ENCODE data around the gene C1orf50.

C1orf50 gene

DNA sequence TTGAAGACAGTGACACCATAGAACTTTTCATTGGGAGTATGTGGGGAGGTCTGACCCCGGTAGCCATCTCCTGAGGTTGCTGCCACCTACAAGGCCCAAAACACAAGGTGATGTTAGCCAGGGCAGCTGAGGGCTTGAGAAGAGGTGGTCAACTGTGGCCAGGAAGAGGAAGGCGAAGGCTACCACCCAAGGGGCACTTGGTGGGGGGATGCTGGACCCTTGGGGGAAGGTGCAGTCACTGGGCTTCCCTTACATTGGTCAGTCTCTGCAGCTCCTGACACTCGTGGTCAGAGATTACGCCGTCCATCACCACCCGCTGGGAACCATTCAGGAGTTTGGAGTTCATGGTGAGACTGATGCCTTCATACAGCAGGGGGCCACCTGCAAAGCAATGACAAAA is 14.8 kb upstream of the C1orf50 start:
- TF ChIP-seq, protein P1, sequence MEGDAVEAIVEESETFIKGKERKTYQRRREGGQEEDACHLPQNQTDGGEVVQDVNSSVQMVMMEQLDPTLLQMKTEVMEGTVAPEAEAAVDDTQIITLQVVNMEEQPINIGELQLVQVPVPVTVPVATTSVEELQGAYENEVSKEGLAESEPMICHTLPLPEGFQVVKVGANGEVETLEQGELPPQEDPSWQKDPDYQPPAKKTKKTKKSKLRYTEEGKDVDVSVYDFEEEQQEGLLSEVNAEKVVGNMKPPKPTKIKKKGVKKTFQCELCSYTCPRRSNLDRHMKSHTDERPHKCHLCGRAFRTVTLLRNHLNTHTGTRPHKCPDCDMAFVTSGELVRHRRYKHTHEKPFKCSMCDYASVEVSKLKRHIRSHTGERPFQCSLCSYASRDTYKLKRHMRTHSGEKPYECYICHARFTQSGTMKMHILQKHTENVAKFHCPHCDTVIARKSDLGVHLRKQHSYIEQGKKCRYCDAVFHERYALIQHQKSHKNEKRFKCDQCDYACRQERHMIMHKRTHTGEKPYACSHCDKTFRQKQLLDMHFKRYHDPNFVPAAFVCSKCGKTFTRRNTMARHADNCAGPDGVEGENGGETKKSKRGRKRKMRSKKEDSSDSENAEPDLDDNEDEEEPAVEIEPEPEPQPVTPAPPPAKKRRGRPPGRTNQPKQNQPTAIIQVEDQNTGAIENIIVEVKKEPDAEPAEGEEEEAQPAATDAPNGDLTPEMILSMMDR (IDR thresholded peaks at IDR 0.05; ENCODE audit: unreplicated experiment in 3 of 3), result no peak
- Mint-ChIP-seq H3K36me3 (ENCODE audit: low read depth) (peaks cover 86% of the 10 kb centered on the region), H3K27me3 (ENCODE audit: low read depth) (peaks cover 3% of the 10 kb centered on the region), H3K27ac (no peak overlapping the region), H3K4me1 (peaks cover 4% of the 10 kb centered on the region), H3K4me3 (no peak overlapping the region), H3K9me3 (peaks cover 11% of the 10 kb centered on the region)

DNA sequence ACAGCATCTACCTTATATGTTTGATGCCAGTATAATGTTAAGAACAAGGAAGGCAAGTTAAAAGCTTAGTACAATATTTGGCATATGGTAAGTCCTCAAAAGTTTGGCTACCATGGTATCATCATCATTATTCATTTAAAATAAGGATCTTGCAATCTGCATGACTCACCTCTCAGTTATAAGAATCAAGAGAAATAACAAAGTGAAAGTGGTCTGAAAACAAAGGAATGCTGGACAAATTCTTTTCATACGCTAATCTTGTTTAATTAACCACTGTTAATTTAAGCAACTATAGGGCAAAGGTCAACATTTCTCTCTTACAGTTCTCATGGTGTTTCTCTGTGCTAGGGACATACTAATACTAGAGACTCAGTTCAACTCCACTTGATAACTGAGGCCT is 14.0 kb upstream of the C1orf50 start:
- Mint-ChIP-seq H3K27me3 (ENCODE audit: low read depth) (peaks cover 3% of the 10 kb centered on the region), H3K27ac (no peak overlapping the region), H3K36me3 (ENCODE audit: low read depth) (peaks cover 87% of the 10 kb centered on the region), H3K4me1 (peaks cover 4% of the 10 kb centered on the region), H3K9me3 (peaks cover 11% of the 10 kb centered on the region), H3K4me3 (no peak overlapping the region)
- TF ChIP-seq, protein P1 (IDR thresholded peaks at IDR 0.05; ENCODE audit: unreplicated experiment in 3 of 3), result no peak

DNA sequence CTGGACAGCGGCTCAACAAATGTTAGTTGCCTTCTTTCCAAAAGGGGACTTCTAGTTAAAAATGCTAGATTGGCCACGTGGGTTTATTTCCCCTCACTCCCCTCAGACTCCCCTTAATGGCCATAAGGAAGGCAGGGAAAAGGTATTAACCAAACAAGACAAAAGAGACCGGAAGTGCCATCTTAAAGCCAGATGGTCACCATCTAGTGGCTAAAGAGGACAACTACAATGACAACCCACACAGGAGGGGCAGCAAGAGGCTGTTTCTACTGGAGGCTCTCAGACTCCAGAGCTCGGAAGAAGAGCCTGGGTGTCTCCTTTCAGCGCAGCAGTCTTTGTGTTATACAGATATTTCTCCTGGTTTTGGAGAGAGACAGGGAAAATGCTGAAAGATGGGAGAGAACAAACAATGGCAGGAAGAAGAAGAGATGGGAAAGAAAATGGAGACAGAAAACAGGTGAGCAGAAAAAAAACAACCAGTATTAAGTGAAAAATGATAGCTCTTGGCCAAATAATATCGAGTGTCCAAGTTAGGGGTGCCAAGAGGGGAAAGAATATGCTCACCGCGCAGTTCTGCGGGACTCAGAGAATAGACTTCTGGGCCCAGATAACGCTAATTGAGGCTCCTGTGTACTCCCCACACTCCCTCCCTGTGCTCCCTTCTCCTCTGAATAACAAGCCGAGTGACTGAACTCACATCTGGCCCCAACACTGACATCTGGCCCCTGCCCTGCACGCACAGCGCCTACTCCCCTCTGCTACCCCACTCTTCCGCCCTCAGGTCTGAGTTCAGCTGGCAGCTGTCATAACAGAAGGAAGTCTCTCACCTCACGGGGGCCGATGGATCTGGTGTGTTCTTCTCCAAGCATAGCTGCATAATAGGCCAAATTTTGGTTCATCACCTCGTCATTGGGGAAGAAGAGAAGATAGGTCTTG is 9.8 kb upstream of the C1orf50 start:
- peaks cover 4% of the 10 kb centered on the region for H3K4me1 Mint-ChIP-seq
- peak overlapping the region; percentile 3 to 77 (median 34) for H3K27ac Mint-ChIP-seq
- peak overlapping the region in 1 of 3 experiments; percentile 43 for H3K4me3 Mint-ChIP-seq
- TF ChIP-seq, protein P1 (IDR thresholded peaks at IDR 0.05; ENCODE audit: unreplicated experiment in 3 of 3), result peak; percentile 64 to 73 (median 66)
- peaks cover 3% of the 10 kb centered on the region for H3K9me3 Mint-ChIP-seq
- H3K36me3 Mint-ChIP-seq (ENCODE audit: low read depth), result peaks cover 75% of the 10 kb centered on the region
- H3K27me3 Mint-ChIP-seq (ENCODE audit: low read depth), result no peaks in the 10 kb centered on the region

DNA sequence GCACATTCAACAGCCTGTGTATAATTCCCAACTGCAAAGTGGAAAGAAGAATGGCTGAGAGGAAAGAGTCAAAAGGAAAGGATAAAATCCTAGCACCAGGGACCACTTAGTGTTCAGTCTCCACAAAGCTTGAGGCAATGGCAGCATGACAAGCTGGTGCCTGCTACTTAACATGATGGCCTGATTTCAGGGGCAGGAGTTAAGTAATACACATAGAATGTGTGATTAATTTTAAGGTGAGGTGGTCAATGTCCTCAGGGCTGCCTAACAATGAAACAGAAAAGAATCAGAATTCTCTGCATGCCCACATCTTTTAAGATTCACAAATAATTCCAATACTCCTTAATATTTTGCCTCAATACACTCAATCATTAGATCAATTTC is 9.2 kb upstream of the C1orf50 start:
- H3K9me3 Mint-ChIP-seq, result no peaks in the 10 kb centered on the region
- peaks cover 73% of the 10 kb centered on the region for H3K36me3 Mint-ChIP-seq (ENCODE audit: low read depth)
- H3K27me3 Mint-ChIP-seq (ENCODE audit: low read depth), result no peaks in the 10 kb centered on the region
- peak overlapping the region in 1 of 3 experiments; percentile 32 for H3K27ac Mint-ChIP-seq
- H3K4me3 Mint-ChIP-seq, result no peak overlapping the region
- TF ChIP-seq, protein P1 (IDR thresholded peaks at IDR 0.05; ENCODE audit: unreplicated experiment in 3 of 3), result no peak
- H3K4me1 Mint-ChIP-seq, result peaks cover 4% of the 10 kb centered on the region

DNA sequence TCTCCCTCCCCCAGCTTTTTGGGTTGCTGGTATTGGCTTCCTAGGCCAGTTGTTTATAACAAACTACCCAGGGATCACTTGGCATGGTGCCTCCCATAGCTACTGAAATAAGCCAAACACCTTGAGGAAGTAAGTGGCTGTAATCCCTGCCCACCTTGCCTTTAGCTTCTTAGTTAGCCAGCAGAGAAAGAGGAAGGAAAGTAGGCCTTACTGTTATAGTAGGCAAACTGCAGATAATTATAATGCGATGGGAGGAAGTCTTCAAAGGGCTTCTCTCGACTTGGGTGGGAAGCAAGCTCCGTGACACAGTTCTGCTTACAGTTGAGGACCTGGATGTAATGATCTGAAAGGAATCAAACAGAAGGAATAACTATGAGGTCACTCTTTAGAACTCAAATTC is 8.4 kb upstream of the C1orf50 start:
- Mint-ChIP-seq H3K27ac (no peak overlapping the region), H3K27me3 (ENCODE audit: low read depth) (no peaks in the 10 kb centered on the region), H3K4me1 (peaks cover 4% of the 10 kb centered on the region), H3K4me3 (no peak overlapping the region), H3K36me3 (ENCODE audit: low read depth) (peaks cover 65% of the 10 kb centered on the region), H3K9me3 (no peaks in the 10 kb centered on the region)
- TF ChIP-seq, protein P1 (IDR thresholded peaks at IDR 0.05; ENCODE audit: unreplicated experiment in 3 of 3), result no peak

DNA sequence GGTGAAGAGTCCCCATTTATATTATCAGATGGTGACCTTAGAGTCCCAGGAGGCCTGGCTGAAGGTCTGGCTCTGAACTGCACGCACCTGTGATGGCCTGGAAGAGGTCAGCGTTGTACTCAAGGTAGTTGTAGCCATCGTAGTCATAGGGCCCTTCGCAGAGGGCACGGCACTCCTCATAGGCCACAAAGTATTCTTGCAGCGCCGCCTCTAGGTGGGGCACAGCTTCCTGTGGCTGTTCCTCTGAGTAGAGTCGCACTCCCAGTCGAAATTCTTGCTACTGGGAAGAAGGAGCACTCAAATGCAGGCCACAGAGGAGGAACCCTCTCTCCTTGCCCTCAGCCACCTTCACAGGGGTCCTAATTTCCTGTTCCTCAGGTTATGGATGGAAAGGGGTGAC is 7.9 kb upstream of the C1orf50 start:
- Mint-ChIP-seq H3K27me3 (ENCODE audit: low read depth) (no peaks in the 10 kb centered on the region), H3K9me3 (no peaks in the 10 kb centered on the region), H3K36me3 (ENCODE audit: low read depth) (peaks cover 60% of the 10 kb centered on the region), H3K4me1 (peaks cover 4% of the 10 kb centered on the region), H3K27ac (no peak overlapping the region), H3K4me3 (no peak overlapping the region)
- TF ChIP-seq, protein P1 (IDR thresholded peaks at IDR 0.05; ENCODE audit: unreplicated experiment in 3 of 3), result no peak

Measured in nephron (organoid).